ENCODE measurements around the gene MMAA. TPM values are rescaled to one million over a fixed set of nuclear protein-coding genes. Genes with fewer than 3 reads are reported as not detected.
A peak's percentile ranks its signal among the peaks of the same experiment; 100 is the strongest.
"Not testable (repeated sequence)": the region's sequence is repeated elsewhere in the genome, so short reads cannot be mapped to it uniquely, and the experiment has no call there.

The MMAA gene
- total RNA-seq, 1 experiment from 2014 or later = 6.8 TPM

- BruUV-seq (replicated peaks) = no TSS peak
Observed at GRCh38 chr4:145614233-145614610, 5.0 kb upstream of the MMAA start.

DNA sequence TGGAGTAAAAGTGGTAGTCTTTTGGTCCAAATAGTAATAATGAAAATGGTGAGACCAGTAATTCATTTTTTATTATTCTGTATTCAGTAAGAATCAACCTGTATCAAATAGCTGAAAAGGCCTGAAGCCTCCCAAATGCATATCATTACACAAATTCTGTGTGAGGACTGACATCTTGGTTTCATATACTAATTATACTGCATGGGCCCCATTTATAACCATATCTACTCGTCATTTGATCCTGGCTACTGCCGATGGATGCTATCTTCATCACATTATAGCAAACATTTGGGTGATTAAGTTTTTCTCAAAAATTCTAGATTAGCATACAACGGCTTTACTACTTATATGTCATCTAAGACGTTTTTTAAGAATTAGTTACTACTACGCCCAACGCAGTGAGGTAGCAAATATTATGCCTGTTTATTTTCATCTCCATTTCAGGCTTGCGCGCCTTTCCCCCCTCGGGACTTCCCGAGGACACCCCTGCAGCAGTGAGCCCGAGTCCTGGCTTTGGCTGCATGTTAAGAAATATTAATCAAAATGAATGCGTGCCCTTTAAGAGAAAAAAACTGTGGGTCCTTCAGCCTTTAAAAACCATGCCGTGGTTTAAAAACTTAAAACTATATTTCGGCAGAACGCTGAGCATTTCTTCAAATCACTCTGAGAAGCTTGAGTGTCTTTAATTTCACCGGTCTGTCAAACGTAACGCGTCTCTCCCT lies 814 bp upstream of the MMAA start:
- BruUV-seq (replicated peaks) = TSS peak; percentile 92
- Histone ChIP-seq H3K9me3 (ENCODE audit: low read depth, low read length, poor library complexity, severe bottlenecking) (no peaks in the 10 kb centered on the region), H3K4me3 (ENCODE audit: low read depth, low read length, poor library complexity, severe bottlenecking) (peak overlapping the region; percentile 70), H3K36me3 (ENCODE audit: insufficient read depth, low read length, poor library complexity, severe bottlenecking) (no peaks in the 10 kb centered on the region), H3K27me3 (replicated peaks; ENCODE audit: insufficient read depth, low read depth, low read length, poor library complexity) (no peaks in the 10 kb centered on the region), H3K27ac (ENCODE audit: low read depth, low read length, poor library complexity, severe bottlenecking) (peak overlapping the region; percentile 95), H3K4me1 (ENCODE audit: insufficient read depth, low read length, poor library complexity, severe bottlenecking) (peaks cover 3% of the 10 kb centered on the region)
- DNase-seq (ENCODE audit: low spot score) = peak; percentile 38
- no peak for TF ChIP-seq CTCF (conservative IDR thresholded peaks at IDR 0.05; ENCODE audit: low read depth, low read length)
- no peak for TF ChIP-seq EZH2 (IDR thresholded peaks at IDR 0.05; ENCODE audit: borderline replicate concordance, low read depth, low read length, poor library complexity, severe bottlenecking)
- ChIA-PET POLR2A (ENCODE audit: low non-redundant PET) (no interaction called here), CTCF (interaction anchor here (0.5 kb wide), 1 partner anchor 507 kb away, joined by 3 read pairs; no protein-coding TSS in a partner anchor)
- intact Hi-C loops (cut with micrococcal nuclease; ENCODE audit: unreplicated experiment) = loop anchor here (5.0 to 10.0 kb wide), 3 partner anchors 319 to 1476 kb away; partner anchors contain the start of gene ZNF827

More at GRCh38 chr4:145614233-145614610, 5.0 kb upstream of the MMAA start:
- Histone ChIP-seq H3K9me3 (ENCODE audit: low read depth, low read length, poor library complexity, severe bottlenecking) (no peaks in the 10 kb centered on the region), H3K27ac (ENCODE audit: low read depth, low read length, poor library complexity, severe bottlenecking) (no peak overlapping the region), H3K36me3 (ENCODE audit: insufficient read depth, low read length, poor library complexity, severe bottlenecking) (no peaks in the 10 kb centered on the region), H3K4me3 (ENCODE audit: low read depth, low read length, poor library complexity, severe bottlenecking) (no peak overlapping the region), H3K27me3 (replicated peaks; ENCODE audit: insufficient read depth, low read depth, low read length, poor library complexity) (no peaks in the 10 kb centered on the region), H3K4me1 (ENCODE audit: insufficient read depth, low read length, poor library complexity, severe bottlenecking) (no peaks in the 10 kb centered on the region)
- intact Hi-C loops (cut with micrococcal nuclease; ENCODE audit: unreplicated experiment) = loop anchor here (10.0 kb wide), 1 partner anchor 1481 kb away; no protein-coding TSS in a partner anchor
- no peak for TF ChIP-seq CTCF (conservative IDR thresholded peaks at IDR 0.05; ENCODE audit: low read depth, low read length)
- TF ChIP-seq EZH2 (IDR thresholded peaks at IDR 0.05; ENCODE audit: borderline replicate concordance, low read depth, low read length, poor library complexity, severe bottlenecking) = no peak
- no peak for DNase-seq (ENCODE audit: low spot score)
- ChIA-PET POLR2A (ENCODE audit: low non-redundant PET) (interaction anchor here (0.7 kb wide), 1 partner anchor 353 kb away, joined by 3 read pairs; no protein-coding TSS in a partner anchor), CTCF (no interaction called here)

GRCh38 chr4:145619639-145619996 lies 433 bp downstream of the MMAA start:
- intact Hi-C loops (cut with micrococcal nuclease; ENCODE audit: unreplicated experiment) = loop anchor here (5.0 to 10.0 kb wide), 3 partner anchors 318 to 1475 kb away; partner anchors contain the start of gene ZNF827
- H3K27me3 ChIP-seq (replicated peaks; ENCODE audit: insufficient read depth, low read depth, low read length, poor library complexity) = no peaks in the 10 kb centered on the region
- DNase-seq (ENCODE audit: low spot score) = no peak
- H3K4me1 ChIP-seq (ENCODE audit: insufficient read depth, low read length, poor library complexity, severe bottlenecking) = peaks cover 3% of the 10 kb centered on the region
- no peaks in the 10 kb centered on the region for H3K9me3 ChIP-seq (ENCODE audit: low read depth, low read length, poor library complexity, severe bottlenecking)
- peak overlapping the region; percentile 70 for H3K4me3 ChIP-seq (ENCODE audit: low read depth, low read length, poor library complexity, severe bottlenecking)
- TF ChIP-seq CTCF (conservative IDR thresholded peaks at IDR 0.05; ENCODE audit: low read depth, low read length) (no peak), EZH2 (IDR thresholded peaks at IDR 0.05; ENCODE audit: borderline replicate concordance, low read depth, low read length, poor library complexity, severe bottlenecking) (no peak)
- POLR2A ChIA-PET (ENCODE audit: low non-redundant PET) = no interaction called here
- CTCF ChIA-PET = no interaction called here
- no peaks in the 10 kb centered on the region for H3K36me3 ChIP-seq (ENCODE audit: insufficient read depth, low read length, poor library complexity, severe bottlenecking)
- peak overlapping the region; percentile 95 for H3K27ac ChIP-seq (ENCODE audit: low read depth, low read length, poor library complexity, severe bottlenecking)
- BruUV-seq (replicated peaks) = TSS peak; percentile 85

- H3K9me3 ChIP-seq (ENCODE audit: low read depth, low read length, poor library complexity, severe bottlenecking); BruUV-seq (replicated peaks); H3K27ac ChIP-seq (ENCODE audit: low read depth, low read length, poor library complexity, severe bottlenecking); DNase-seq (ENCODE audit: low spot score); H3K27me3 ChIP-seq (replicated peaks; ENCODE audit: insufficient read depth, low read depth, low read length, poor library complexity); POLR2A ChIA-PET (ENCODE audit: low non-redundant PET); H3K4me1 ChIP-seq (ENCODE audit: insufficient read depth, low read length, poor library complexity, severe bottlenecking); intact Hi-C loops (cut with micrococcal nuclease; ENCODE audit: unreplicated experiment); H3K4me3 ChIP-seq (ENCODE audit: low read depth, low read length, poor library complexity, severe bottlenecking); CTCF ChIA-PET; H3K36me3 ChIP-seq (ENCODE audit: insufficient read depth, low read length, poor library complexity, severe bottlenecking): not testable (repeated sequence)
Observed at GRCh38 chr4:145622067-145622466, 2.9 kb downstream of the MMAA start.
